ENCODE data around the gene CELF2. TPM values are rescaled to one million over a fixed set of nuclear protein-coding genes. Genes with fewer than 3 reads are reported as not detected.

Gene CELF2
- total RNA-seq, result 100 to 1,000 TPM; 179 to 182 TPM

DNA sequence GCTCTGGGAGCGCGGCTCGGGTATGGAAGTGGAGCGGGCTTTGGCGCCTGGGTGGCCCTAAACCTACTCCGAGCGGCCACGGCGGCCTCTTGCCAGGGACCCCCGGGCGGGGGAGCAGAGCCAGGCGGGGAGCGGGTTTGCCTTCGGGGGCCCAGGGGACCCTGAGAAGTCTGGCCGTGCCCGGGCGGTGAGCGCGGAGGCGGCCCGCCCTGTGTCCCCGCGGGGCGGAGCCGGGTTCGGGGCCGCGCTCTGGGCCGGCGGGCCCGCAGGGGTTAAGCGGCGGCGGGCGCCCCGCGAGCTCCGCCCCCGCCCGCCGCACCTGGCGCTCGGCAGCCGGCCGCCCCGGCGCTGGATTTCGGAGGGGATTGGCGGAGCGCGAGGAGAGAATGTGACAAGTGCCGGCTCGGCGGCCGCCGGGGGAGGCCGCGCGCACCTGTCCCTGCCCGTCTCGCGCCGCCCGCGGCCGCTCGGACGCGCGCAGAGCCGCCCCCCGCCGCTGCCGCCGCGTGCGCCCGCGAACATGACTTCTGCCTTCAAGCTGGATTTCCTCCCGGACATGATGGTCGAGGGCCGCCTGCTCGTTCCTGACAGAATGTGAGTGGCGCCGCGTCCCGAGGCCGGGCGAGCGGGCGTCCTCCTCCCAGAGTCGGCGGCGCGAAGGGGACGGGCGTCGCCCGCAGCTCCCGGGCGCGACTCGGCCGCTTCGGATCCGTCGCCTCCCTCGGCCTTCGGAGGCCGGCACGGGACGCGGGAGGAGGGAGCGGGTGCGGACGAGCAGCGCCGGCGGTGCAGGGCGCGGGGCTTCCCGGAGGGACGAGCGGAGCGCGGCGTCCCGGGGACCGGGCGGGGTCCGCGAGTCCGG is at the start of gene CELF2:
Gene CELF2 (plus strand): TSS at position 303 of the 862 bp plus-strand sequence. CDS start 218 bp downstream, at position 521.
- H3K4me1 Mint-ChIP-seq (ENCODE audit: low read depth), result peaks cover 14% of the 10 kb centered on the region
- POLR2A ChIA-PET, result no interaction called here
- peak within 1 kb of the TSS; percentile 74 for H3K4me3 Mint-ChIP-seq
- ATAC-seq (peak; percentile 85), DNase-seq (peak; percentile 57)
- no peaks in the 10 kb centered on the region for H3K9me3 Mint-ChIP-seq (ENCODE audit: insufficient read depth)
- H3K27ac Mint-ChIP-seq, result no peak within 1 kb of the TSS
- peaks cover 3% of the 10 kb centered on the region for H3K36me3 Mint-ChIP-seq (ENCODE audit: low read depth)
- CTCF ChIA-PET, result no interaction called here
- H3K27me3 Mint-ChIP-seq (ENCODE audit: low read depth), result peaks cover 75% of the 10 kb centered on the region

DNA sequence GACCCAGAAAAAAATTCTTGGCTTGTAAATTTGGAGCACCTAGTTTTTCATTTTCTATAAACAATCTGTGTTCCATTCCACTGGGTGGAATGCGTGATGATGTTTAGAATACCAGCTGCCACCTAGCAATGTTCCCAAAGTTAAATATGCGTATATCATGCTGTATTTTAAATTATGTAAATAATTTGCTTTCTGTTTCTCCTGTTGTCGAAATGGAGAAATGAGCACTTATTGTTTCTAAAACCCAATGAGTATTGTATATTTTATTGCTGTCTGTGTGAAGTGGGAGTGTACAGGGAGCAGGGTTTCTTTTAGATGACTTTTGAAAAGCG is 49.4 kb upstream of the CELF2 start:
- ATAC-seq, result no peak
- no peaks in the 10 kb centered on the region for H3K9me3 Mint-ChIP-seq (ENCODE audit: insufficient read depth)
- DNase-seq, result no peak
- POLR2A ChIA-PET, result no interaction called here
- H3K27ac Mint-ChIP-seq, result no peak overlapping the region
- no peak overlapping the region for H3K4me3 Mint-ChIP-seq
- CTCF ChIA-PET, result no interaction called here
- no peaks in the 10 kb centered on the region for H3K4me1 Mint-ChIP-seq (ENCODE audit: low read depth)
- H3K27me3 Mint-ChIP-seq (ENCODE audit: low read depth), result peaks cover 13% of the 10 kb centered on the region
- H3K36me3 Mint-ChIP-seq (ENCODE audit: low read depth), result no peaks in the 10 kb centered on the region

DNA sequence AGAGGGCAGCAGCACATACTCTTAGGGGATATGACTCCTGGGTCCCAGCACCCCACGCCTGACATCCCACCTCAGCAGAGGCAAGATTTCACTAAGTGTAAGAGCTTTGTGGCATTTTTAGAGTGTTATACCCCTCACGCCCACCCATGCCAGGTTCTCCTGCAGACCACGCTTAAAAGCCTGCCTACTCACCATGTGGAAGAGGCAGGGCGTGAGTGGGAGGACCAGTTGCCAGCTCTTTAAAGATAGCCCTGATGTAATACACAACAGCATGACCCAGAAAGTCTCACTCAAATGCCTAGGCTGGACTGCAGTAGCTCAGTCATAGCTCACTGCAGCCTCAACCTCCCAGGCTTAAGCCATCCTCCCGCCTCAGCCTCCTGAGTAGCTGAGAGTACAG is 44.4 kb upstream of the CELF2 start:
- Mint-ChIP-seq H3K27ac (no peak overlapping the region), H3K36me3 (ENCODE audit: low read depth) (no peaks in the 10 kb centered on the region), H3K9me3 (ENCODE audit: insufficient read depth) (no peaks in the 10 kb centered on the region), H3K4me3 (no peak overlapping the region), H3K27me3 (ENCODE audit: low read depth) (peaks cover 30% of the 10 kb centered on the region), H3K4me1 (ENCODE audit: low read depth) (no peaks in the 10 kb centered on the region)
- ATAC-seq (no peak), DNase-seq (no peak)
- ChIA-PET CTCF (no interaction called here), POLR2A (no interaction called here)

DNA sequence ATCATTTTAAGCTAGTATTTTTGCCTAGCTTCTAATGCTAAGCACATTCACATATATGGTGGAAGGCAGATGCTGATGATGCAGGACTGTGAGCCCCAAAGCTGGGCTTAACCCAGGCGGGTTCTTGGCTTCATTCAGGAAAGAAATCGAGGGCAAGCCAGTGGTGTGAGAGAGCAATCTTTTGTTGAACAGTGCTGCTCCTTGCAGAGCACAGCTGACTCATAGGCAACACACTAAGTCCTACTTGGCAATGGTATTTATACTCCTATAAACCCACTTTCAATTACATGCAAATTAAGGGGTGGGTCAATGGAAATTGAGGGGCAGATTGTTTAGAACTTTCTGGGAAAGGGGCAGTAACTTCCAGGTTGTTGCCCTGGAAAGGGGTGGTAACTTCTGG is 42.0 kb upstream of the CELF2 start:
- CTCF ChIA-PET, result no interaction called here
- Mint-ChIP-seq H3K9me3 (ENCODE audit: insufficient read depth) (no peaks in the 10 kb centered on the region), H3K4me1 (ENCODE audit: low read depth) (no peaks in the 10 kb centered on the region), H3K27me3 (ENCODE audit: low read depth) (peaks cover 30% of the 10 kb centered on the region), H3K27ac (no peak overlapping the region), H3K4me3 (no peak overlapping the region), H3K36me3 (ENCODE audit: low read depth) (no peaks in the 10 kb centered on the region)
- POLR2A ChIA-PET, result no interaction called here
- ATAC-seq, result no peak
- DNase-seq, result no peak

DNA sequence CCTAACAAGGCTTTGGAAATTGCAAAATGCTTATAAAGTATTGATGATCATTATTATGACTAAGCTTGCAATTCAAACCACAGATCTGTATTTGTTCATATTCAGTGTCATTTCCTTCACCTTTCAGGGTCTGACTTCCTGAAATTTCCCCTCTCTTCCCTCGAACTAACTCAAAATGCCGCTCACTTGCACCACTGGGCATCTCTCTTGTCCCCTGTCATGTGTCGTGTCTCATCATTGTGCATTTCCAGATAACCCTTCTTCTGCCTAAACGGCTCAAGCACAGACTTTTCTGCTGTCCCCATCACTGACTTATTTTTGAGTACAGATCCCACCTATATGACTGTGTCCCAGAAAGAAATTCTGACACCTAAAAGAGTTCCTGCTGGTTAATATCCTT is 41.0 kb upstream of the CELF2 start:
- ChIA-PET POLR2A (no interaction called here), CTCF (no interaction called here)
- Mint-ChIP-seq H3K9me3 (ENCODE audit: insufficient read depth) (no peaks in the 10 kb centered on the region), H3K4me3 (no peak overlapping the region), H3K27me3 (ENCODE audit: low read depth) (peaks cover 26% of the 10 kb centered on the region), H3K4me1 (ENCODE audit: low read depth) (no peaks in the 10 kb centered on the region), H3K27ac (no peak overlapping the region), H3K36me3 (ENCODE audit: low read depth) (no peaks in the 10 kb centered on the region)
- no peak for DNase-seq
- no peak for ATAC-seq

DNA sequence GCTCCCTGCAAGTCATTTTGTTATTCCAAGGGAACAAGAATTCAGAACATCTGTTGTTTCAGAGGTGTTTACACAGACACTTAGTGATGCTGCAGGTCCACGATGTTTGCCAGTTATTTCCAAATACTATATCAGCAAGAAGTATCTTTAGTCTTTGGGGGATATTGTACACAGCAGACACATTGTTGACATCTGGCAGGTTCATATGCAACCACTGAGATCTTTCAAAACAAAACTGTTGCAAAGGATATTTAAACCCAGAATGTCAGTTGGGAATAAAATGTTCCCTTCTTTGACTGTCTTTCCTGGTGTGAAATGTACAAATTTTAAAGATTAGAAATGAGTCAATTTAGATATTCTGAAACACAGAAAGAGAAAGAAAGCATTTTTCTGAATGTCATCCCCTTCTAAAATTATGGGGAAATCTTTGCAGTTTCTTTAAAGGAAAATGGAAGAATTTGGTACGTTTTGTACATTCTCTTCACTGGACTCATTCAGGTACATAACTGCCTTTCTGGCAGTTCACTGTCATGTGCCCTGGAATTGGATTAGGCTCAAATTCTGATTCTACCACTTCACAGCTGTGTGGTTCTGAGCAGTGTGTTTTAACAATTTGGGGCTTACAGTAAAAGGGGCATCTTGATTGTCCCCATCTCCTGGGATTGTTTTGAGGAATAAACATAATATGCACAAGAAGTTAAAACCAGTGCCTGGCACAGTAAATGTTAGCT is 40.3 kb upstream of the CELF2 start:
- DNase-seq (no peak), ATAC-seq (no peak)
- Mint-ChIP-seq H3K9me3 (ENCODE audit: insufficient read depth) (no peaks in the 10 kb centered on the region), H3K27ac (no peak overlapping the region), H3K4me3 (no peak overlapping the region), H3K36me3 (ENCODE audit: low read depth) (no peaks in the 10 kb centered on the region), H3K4me1 (ENCODE audit: low read depth) (no peaks in the 10 kb centered on the region), H3K27me3 (ENCODE audit: low read depth) (peaks cover 24% of the 10 kb centered on the region)
- ChIA-PET CTCF (no interaction called here), POLR2A (no interaction called here)

DNA sequence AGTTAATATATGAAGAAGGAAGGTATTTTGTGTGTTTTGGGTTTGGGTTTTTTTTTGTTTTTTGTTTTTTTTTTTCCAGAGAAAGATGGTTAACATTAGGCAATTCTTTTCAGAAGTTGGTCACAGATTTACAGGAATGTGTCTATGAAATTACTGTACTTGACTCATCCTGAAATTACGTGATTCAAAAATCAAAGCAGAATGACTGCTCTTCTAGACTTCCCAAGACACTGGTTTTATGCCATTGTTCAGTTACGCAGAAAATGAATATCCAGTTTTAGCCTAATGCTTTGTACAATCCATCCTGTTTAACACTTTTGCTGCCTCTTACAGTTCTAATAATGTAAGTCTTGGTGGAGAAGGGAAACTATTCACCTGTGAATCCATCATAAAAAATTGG is 39.7 kb upstream of the CELF2 start:
- ChIA-PET POLR2A (no interaction called here), CTCF (no interaction called here)
- Mint-ChIP-seq H3K4me3 (no peak overlapping the region), H3K36me3 (ENCODE audit: low read depth) (no peaks in the 10 kb centered on the region), H3K27ac (no peak overlapping the region), H3K4me1 (ENCODE audit: low read depth) (no peaks in the 10 kb centered on the region), H3K27me3 (ENCODE audit: low read depth) (peaks cover 20% of the 10 kb centered on the region), H3K9me3 (ENCODE audit: insufficient read depth) (no peaks in the 10 kb centered on the region)
- no peak for ATAC-seq
- no peak for DNase-seq

DNA sequence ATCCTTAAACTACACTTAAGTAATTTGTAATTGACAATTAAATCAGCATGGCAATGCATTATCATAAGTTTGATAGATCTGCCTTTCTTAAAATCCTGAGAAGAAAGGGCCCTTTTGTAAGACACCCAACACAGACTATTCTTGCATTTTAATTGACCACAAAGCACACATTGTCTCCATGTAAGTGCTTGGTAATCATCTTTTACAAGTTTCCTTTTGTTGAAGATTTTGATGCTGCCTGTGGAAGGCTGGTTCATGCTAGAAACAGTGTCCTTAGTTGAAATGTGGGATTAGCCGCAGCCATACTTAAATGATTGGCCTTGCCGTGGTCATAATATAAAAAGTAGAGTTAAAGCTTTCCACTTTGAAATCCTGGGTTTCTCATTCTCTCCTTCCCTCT is 32.3 kb upstream of the CELF2 start:
- no peaks in the 10 kb centered on the region for H3K36me3 Mint-ChIP-seq (ENCODE audit: low read depth)
- no peak overlapping the region for H3K4me3 Mint-ChIP-seq
- no peak for ATAC-seq
- H3K27ac Mint-ChIP-seq, result no peak overlapping the region
- no peaks in the 10 kb centered on the region for H3K9me3 Mint-ChIP-seq (ENCODE audit: insufficient read depth)
- CTCF ChIA-PET, result no interaction called here
- POLR2A ChIA-PET, result no interaction called here
- no peak for DNase-seq
- peaks cover 12% of the 10 kb centered on the region for H3K27me3 Mint-ChIP-seq (ENCODE audit: low read depth)
- no peaks in the 10 kb centered on the region for H3K4me1 Mint-ChIP-seq (ENCODE audit: low read depth)

DNA sequence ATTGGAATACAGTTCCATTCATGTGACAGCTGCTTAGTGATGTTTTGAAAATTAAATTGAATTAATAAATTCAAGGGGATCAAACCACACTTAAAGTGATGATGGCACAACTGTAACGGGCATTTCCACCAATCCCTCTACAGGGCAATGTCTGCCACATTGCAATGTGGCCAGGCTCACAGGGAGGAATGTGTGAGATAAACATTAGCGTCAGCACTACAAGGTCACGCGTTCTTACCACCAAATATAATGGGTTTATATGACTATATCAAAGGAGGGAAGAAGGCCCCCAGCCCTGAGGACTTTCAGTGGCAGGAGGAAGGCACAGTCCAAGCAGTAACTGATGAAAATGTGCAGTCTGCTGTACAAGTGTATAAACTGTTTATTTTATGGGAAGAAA is 31.1 kb upstream of the CELF2 start:
- ChIA-PET POLR2A (no interaction called here), CTCF (interaction anchor here (1.0 kb wide), 1 partner anchor 20 kb away, joined by 5 read pairs; no protein-coding TSS in a partner anchor)
- H3K4me3 Mint-ChIP-seq, result no peak overlapping the region
- peaks cover 22% of the 10 kb centered on the region for H3K27me3 Mint-ChIP-seq (ENCODE audit: low read depth)
- H3K36me3 Mint-ChIP-seq (ENCODE audit: low read depth), result no peaks in the 10 kb centered on the region
- H3K4me1 Mint-ChIP-seq (ENCODE audit: low read depth), result no peaks in the 10 kb centered on the region
- H3K27ac Mint-ChIP-seq, result no peak overlapping the region
- DNase-seq (no peak), ATAC-seq (no peak)
- H3K9me3 Mint-ChIP-seq (ENCODE audit: insufficient read depth), result no peaks in the 10 kb centered on the region

DNA sequence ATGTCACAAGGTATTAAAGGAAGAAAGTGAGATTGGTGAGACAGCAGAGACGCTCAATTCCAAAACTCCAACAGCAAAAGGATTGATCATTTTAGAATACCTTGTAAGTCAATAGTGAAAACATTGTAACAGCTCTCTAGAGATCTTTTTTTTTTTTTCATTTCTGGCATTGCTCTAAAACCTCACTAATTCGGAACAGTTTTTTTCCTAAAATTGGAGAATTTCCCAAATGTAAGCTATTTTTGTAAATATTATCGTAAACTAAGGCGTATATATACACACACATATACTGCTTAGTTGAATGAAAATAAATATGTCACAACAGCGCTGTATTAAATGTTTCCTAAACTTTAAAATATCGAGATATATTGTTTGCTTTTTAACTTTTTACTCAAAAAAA is 30.6 kb upstream of the CELF2 start:
- ChIA-PET CTCF (interaction anchor here (1.0 kb wide), 1 partner anchor 19 kb away, joined by 5 read pairs; no protein-coding TSS in a partner anchor), POLR2A (no interaction called here)
- no peaks in the 10 kb centered on the region for H3K36me3 Mint-ChIP-seq (ENCODE audit: low read depth)
- H3K4me3 Mint-ChIP-seq, result no peak overlapping the region
- no peak for ATAC-seq
- no peak overlapping the region for H3K27ac Mint-ChIP-seq
- peaks cover 25% of the 10 kb centered on the region for H3K27me3 Mint-ChIP-seq (ENCODE audit: low read depth)
- H3K9me3 Mint-ChIP-seq (ENCODE audit: insufficient read depth), result no peaks in the 10 kb centered on the region
- DNase-seq, result no peak
- no peaks in the 10 kb centered on the region for H3K4me1 Mint-ChIP-seq (ENCODE audit: low read depth)

DNA sequence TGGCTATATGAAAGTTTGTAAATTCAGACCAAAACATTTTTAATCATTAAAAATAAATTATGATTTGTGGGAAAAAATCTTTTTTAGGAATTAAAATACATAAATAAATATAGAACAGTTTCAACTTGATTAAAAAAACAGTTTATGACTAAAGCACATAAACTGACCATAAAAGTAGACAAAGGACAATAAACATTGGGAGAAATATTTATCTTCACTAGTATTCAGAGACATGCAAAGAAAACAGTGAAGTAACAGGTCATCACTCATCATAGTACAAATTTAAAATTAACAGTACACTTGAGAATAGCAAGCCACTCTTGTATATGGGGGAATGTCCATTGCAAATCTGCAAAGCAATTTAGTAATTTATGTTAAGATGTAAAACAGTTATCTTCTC is 28.0 kb upstream of the CELF2 start:
- Mint-ChIP-seq H3K36me3 (ENCODE audit: low read depth) (no peaks in the 10 kb centered on the region), H3K4me1 (ENCODE audit: low read depth) (no peaks in the 10 kb centered on the region), H3K4me3 (no peak overlapping the region), H3K27me3 (ENCODE audit: low read depth) (peaks cover 35% of the 10 kb centered on the region), H3K27ac (no peak overlapping the region), H3K9me3 (ENCODE audit: insufficient read depth) (no peaks in the 10 kb centered on the region)
- no peak for DNase-seq
- no peak for ATAC-seq
- ChIA-PET CTCF (no interaction called here), POLR2A (no interaction called here)

DNA sequence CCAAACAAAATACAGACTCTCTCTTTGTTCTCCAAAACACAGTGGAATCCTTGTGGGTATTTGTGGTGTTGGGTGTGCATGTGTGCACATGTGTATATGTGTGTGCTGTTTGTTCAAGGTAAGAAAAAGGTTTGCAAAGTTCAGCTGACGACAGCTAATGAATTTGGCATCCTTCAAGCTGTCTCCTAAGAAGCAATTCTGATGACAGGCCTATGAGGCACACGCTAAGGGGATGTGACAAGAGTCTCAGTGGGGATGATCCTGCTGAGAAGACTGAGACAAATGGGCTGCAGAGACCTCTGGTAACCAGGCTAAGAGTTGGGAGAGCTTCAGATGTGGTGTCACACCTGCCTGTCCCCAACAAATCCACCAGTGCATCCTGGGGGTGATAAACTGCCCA is 26.5 kb upstream of the CELF2 start:
- Mint-ChIP-seq H3K9me3 (ENCODE audit: insufficient read depth) (no peaks in the 10 kb centered on the region), H3K4me3 (no peak overlapping the region), H3K4me1 (ENCODE audit: low read depth) (no peaks in the 10 kb centered on the region), H3K27ac (no peak overlapping the region), H3K36me3 (ENCODE audit: low read depth) (no peaks in the 10 kb centered on the region), H3K27me3 (ENCODE audit: low read depth) (peaks cover 40% of the 10 kb centered on the region)
- no peak for DNase-seq
- ATAC-seq, result no peak
- CTCF ChIA-PET, result no interaction called here
- POLR2A ChIA-PET, result no interaction called here
